CD4-positive, alpha-beta T cell treated with Interleukin-15 for 4 hours (primary cell): Measurements from ENCODE around the gene SV2A.
"Not testable (repeated sequence)": the region's sequence is repeated elsewhere in the genome, so short reads cannot be mapped to it uniquely, and the experiment has no call there.

Experiments
- DNase-seq: peaks from one replicate; pipeline ENCODE4 v3.0.0-alpha.2; 2020; ENCODE audit warnings: low spot score

The SV2A gene

GRCh38 chr1:149917571-149918144, at the start of gene SV2A:
Gene SV2A (minus strand): TSS chr1:149917844. CDS start chr1:149913840, 4,004 bp downstream.
- DNase-seq: peak; percentile 25

DNA sequence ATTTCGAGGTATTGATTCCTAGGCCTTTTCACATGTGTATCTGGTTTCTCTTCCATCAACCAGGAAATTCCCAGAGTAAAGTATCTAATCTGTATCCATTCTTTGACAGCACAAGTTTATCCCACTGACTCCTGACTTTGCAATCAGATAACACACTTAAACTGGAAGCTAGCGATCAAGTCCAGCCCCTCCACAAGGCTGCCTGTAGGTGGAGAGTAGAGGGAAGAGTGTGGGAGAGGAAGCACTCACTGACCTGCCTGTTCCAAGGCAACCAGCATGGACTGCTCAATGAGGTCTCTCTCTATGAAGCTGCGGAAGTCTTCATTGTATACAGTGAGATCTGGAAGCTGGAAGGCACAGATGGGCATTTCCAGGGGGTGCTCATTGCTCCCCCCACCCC, 49.4 kb upstream of the SV2A start:
- no peak for DNase-seq

GRCh38 chr1:149966405-149966804, 48.8 kb upstream of the SV2A start:
- DNase-seq: no peak

DNA sequence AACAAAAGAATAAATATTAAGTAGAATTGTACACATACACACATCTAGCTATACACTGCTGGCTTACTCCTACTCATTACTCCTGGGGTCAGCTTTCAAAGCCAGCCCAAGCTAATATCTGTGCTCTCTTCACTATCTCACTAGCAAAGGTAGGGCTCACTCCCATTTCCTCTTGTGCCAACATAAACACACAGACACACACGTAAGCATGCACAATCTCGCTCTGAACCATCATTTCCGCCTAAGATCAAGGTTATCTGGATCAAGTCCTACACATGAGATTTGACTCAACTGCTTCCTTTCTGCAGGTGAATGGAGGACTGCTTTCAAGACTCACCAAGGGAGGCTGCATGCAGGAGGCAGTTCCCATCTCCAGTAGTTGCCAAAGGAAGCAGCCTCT, 47.8 kb upstream of the SV2A start:
- no peak for DNase-seq

- DNase-seq: no peak
Observed at GRCh38 chr1:149963358-149963757, 45.7 kb upstream of the SV2A start.

DNA sequence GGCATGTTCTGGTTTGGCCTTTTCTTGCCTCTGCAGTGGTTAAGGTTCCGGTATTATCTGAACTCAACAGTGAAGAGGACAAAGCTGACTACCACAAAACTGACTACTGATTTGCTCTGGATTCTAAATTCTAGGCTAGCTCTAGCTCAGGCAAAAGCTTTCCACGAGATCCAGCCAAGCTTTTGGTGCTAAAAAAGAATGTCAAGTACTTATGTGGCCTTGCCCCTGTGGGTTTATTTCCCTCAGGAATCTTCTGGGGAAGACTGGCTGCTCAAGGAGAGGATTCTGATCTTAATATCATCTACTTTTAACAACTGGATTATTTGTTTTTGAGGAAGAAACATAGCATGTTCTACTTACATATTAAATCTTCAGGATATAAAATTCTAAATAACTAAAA, 45.1 kb upstream of the SV2A start:
- DNase-seq: no peak

DNA sequence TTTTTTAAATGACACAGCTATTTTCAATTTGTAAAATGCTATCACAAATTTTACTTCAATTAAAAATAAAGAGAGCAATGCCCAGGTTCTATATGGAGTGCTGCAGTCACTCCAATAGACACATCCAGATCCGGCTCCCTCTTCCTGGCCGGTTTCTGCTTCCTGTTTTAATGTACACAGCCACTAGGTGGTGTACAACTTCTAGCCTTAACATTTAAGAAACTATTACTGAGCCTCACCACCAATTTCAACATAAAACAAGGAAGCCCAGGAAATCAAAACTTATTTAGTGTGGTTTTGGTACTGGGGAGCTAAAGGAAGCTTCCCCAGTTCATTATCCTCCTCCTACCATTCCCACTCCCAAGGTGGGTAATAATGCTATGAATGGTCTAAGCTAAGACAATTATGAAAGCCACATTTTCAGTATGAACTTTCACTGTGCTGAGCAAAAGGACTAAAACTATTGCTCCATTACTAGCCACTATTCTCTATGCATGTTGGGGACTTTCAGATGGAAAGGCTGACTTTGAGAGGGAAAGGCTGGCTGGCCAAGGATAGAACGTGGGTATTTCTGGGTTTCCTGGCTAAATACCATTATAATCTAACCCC, 44.5 kb upstream of the SV2A start:
- DNase-seq: peak; percentile 68

GRCh38 chr1:149957548-149957947, 39.9 kb upstream of the SV2A start:
- DNase-seq: not testable (repeated sequence)

- DNase-seq: no peak
Observed at GRCh38 chr1:149949911-149950310, 32.3 kb upstream of the SV2A start.

DNA sequence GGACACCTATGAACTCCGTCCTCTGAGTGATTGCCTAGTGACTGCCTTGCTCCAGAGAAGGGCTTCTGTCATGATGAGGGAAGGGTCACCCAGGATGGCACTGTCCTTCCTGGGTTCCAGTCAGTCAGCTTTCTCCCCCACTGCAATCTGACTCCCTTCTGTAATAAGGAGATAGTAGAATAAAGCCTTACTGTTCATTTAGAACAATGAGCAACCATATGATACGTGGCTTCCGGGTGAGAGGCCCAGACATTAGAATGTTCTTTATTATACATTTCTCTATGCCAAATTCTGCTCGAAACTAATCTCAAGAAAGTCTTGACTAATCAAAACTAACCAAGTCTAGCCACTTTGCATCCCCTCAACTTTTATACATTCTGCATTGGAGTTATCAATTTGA, 27.6 kb upstream of the SV2A start:
- DNase-seq: no peak

DNA sequence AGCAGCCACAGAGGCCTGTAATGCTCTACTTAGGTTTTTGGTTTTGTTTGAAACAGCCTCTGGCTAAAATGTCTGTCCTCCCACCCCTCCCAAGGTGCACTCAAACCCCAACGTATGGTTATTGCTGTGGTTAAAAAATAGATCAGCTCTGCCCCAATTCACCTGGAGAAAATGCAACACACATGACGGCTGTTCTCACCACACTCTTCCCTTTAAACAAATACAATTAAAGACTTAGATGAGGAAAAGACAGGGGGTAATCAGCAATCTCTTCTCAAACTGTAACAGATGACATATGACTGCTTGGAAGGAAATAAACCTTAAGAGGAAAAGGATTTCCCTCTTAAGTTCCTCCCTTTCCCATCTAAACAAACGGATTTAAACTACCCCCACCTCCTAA, 25.2 kb upstream of the SV2A start:
- DNase-seq: no peak

DNA sequence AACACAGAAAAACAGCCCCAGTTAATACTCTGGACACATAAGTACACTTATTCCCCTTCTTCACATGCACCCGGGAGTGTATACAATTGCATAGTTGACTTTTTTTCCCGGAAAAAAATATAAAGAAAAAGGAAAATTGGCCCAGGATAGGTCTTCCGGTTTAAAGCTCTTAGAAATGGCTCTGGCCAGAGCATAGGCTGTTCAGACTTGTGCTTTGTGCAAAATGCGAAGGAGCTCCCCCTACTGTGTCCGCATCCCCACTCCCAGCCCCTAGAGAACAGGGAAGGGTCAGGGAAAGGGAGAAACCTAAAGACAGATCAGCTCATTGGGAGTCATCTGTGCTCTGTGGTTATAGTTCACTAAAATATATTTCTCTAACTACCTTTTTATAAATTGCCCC, 24.6 kb upstream of the SV2A start:
- DNase-seq: no peak

DNA sequence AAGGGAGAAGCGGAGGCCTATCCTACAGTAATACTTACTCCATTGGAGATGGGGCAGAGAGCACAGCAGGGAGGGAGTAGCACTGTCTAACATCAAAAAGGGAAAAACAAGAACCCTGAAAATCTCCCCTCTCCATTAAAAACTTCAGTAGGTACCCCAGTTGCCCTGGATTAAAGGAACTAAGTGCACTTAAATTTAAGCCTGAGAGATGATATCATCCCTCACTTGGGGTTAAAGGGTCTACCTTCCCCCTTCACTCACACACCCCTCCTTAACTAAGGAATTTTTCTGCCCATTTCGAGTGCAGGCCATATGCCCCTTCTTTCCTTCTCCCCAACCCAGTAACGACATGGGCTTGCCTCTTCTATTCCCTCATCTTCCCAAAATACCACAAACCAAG, 22.8 kb upstream of the SV2A start:
- no peak for DNase-seq

GRCh38 chr1:149938668-149939003, 21.0 kb upstream of the SV2A start:
- DNase-seq: not testable (repeated sequence)

- DNase-seq: no peak
Observed at GRCh38 chr1:149937759-149938158, 20.1 kb upstream of the SV2A start.

DNA sequence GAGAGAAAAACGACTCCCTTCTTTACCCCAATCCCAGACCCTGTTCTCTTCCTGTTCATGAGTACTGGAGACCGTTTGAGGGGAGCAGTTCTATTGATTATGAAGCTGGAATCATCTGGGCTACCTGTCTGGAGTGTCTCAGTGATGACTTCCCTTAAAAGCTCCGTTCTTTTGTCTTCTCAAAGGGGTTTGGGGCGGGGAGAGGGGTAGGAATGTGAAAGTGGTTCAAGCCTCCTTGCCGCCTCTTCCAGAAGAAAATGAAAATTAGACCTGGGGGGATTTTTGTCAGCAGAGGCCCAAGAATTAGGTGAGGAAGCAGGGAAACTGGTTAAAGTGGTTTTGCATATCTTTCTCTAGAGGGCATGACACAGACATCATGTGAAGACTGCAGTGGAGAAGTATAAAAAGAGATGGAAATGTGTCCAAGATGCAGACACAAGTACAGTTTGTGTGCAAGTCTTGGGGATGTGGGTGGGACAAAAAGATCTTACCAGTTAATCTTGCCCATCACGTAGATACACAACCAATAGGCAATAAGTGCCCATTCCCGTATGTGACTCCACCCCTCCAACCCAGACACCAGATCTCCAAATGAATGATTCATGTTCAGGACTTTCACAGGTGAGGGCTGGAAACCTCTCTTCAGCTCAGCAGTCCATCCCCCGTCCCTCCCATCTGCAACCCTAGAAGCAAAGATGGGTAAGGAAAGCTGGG, 19.5 kb upstream of the SV2A start:
- no peak for DNase-seq

GRCh38 chr1:149936170-149936991, 18.7 kb upstream of the SV2A start, which contains the start of gene MTMR11:
Gene MTMR11 (minus strand): TSS chr1:149936879. CDS start chr1:149936647, 232 bp downstream.
- no peak for DNase-seq

DNA sequence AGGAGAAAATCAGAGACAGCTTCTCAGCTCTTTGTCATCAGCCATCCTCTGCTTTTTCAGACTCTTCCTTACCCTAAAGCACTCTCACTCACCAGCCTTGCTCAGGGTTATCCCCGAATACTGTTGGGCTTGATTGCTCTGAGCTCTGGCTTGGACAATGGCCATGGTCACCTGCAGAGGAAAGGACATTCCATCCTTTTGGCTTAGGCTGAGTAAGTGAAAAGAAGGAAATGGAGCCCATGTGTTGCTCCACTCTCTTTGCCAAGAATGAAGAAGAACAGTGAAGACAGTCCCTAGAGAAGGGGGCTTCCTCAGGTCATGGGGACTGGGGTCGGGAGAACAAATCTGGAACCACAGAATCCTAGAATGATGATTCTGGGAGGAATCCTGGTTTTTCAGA, 16.7 kb upstream of the SV2A start:
- no peak for DNase-seq

GRCh38 chr1:149933208-149933607, 15.6 kb upstream of the SV2A start:
- DNase-seq: no peak

- DNase-seq: no peak
Observed at GRCh38 chr1:149932474-149932873, 14.8 kb upstream of the SV2A start.

- DNase-seq: no peak
Observed at GRCh38 chr1:149931212-149931790, 13.7 kb upstream of the SV2A start.

DNA sequence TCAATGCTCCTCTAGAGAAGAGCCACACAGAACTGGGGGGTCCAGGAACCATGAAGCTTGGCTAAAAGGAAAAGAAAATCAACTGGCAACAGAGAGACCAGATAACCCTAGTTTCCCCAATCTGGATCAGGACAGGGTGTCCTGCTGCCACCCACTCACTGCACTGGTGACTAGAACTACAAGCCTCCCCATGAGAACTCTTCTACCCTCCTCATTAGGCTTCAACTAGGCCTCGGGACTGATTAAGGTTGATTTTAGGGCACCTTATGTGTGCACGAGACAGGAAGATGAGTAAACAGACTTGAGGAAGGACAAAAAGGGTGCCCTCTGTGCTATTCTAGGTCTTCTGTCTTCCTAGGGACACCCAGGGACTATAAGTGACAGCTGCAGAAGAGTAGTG, 12.2 kb upstream of the SV2A start:
- no peak for DNase-seq

GRCh38 chr1:149928401-149928724, 10.7 kb upstream of the SV2A start:
- DNase-seq: no peak
